ENCODE measurements around the gene ERC2. TPM values are rescaled to one million over a fixed set of nuclear protein-coding genes. Genes with fewer than 3 reads are reported as not detected.

The ERC2 gene
- total and polyA plus RNA-seq, 9 donors: 1.2 to 9.4 (median 5.4) TPM

GRCh38 chr3:56183529-56183928 is 284.7 kb downstream of the ERC2 start:
- TF ChIP-seq CTCF (IDR thresholded peaks at IDR 0.05): no peak
- TF ChIP-seq EP300 (IDR thresholded peaks at IDR 0.05): no peak
- Histone ChIP-seq H3K27ac (no peak overlapping the region), H3K27me3 (no peaks in the 10 kb centered on the region), H3K9me3 (no peaks in the 10 kb centered on the region), H3K4me3 (no peak overlapping the region), H3K4me1 (ENCODE audit: insufficient read depth) (no peaks in the 10 kb centered on the region), H3K36me3 (no peaks in the 10 kb centered on the region)
- intact Hi-C loops (cut with DNase I): no loop called here
- DNase-seq: no peak
- 64 to 69% (median 65%) methylated on average over 4 of the region's 4 CpGs for WGBS, 3 donors

- WGBS, 3 donors: 89 to 96% (median 93%) methylated on average over 2 of the region's 2 CpGs
- Histone ChIP-seq H3K27ac (no peak overlapping the region), H3K9me3 (no peaks in the 10 kb centered on the region), H3K4me1 (ENCODE audit: insufficient read depth) (no peaks in the 10 kb centered on the region), H3K36me3 (no peaks in the 10 kb centered on the region), H3K4me3 (no peak overlapping the region), H3K27me3 (no peaks in the 10 kb centered on the region)
- TF ChIP-seq POLR2A (IDR thresholded peaks at IDR 0.05) (no peak), EP300 (IDR thresholded peaks at IDR 0.05) (no peak), CTCF (IDR thresholded peaks at IDR 0.05) (no peak)
- no peak for DNase-seq
- intact Hi-C loops (cut with DNase I): no loop called here
Observed at GRCh38 chr3:56180433-56180832, 287.8 kb downstream of the ERC2 start.

- Histone ChIP-seq H3K4me1 (ENCODE audit: insufficient read depth) (no peaks in the 10 kb centered on the region), H3K27ac (no peak overlapping the region), H3K9me3 (no peaks in the 10 kb centered on the region), H3K27me3 (no peaks in the 10 kb centered on the region), H3K36me3 (no peaks in the 10 kb centered on the region), H3K4me3 (no peak overlapping the region)
- intact Hi-C loops (cut with DNase I): no loop called here
- DNase-seq: no peak
- TF ChIP-seq CTCF (IDR thresholded peaks at IDR 0.05): no peak
- no peak for TF ChIP-seq POLR2A (IDR thresholded peaks at IDR 0.05)
- TF ChIP-seq EP300 (IDR thresholded peaks at IDR 0.05): no peak
- WGBS, 3 donors: 80 to 88% (median 84%) methylated on average over 7 of the region's 7 CpGs
Observed at GRCh38 chr3:56173601-56174000, 294.7 kb downstream of the ERC2 start.

GRCh38 chr3:56164436-56164835 is 303.8 kb downstream of the ERC2 start:
- intact Hi-C loops (cut with DNase I): no loop called here
- H3K36me3 ChIP-seq: no peaks in the 10 kb centered on the region
- 95 to 97% (median 96%) methylated on average over 3 of the region's 3 CpGs for WGBS, 3 donors
- no peak for TF ChIP-seq CTCF (IDR thresholded peaks at IDR 0.05)
- H3K4me1 ChIP-seq (ENCODE audit: insufficient read depth): no peaks in the 10 kb centered on the region
- no peak overlapping the region for H3K4me3 ChIP-seq
- H3K9me3 ChIP-seq: no peaks in the 10 kb centered on the region
- H3K27me3 ChIP-seq: no peaks in the 10 kb centered on the region
- DNase-seq: no peak
- no peak overlapping the region for H3K27ac ChIP-seq

Data from ovary (tissue), 9 donors.